ENCODE measurements around the gene JUND.

GRCh38 chr19:18290302-18291018, 9.0 kb upstream of the JUND start:
- no peak for TF ChIP-seq HDAC6 (IDR thresholded peaks at IDR 0.05; ENCODE audit: low read depth, low read length)
- no peak for TF ChIP-seq RNF2 (IDR thresholded peaks at IDR 0.05; ENCODE audit: borderline replicate concordance, low read depth, low read length, missing control alignments, poor library complexity, severe bottlenecking)
- no peak for TF ChIP-seq POLR2A (IDR thresholded peaks at IDR 0.05; ENCODE audit: control extremely low read depth in 1 of 2, low read depth in 2 of 2, low read length in 2 of 2)
- no peak for TF ChIP-seq EZH2 (IDR thresholded peaks at IDR 0.05; ENCODE audit: low read depth, low read length, severe bottlenecking)
- no peak for TF ChIP-seq GTF2F1 (IDR thresholded peaks at IDR 0.05; ENCODE audit: borderline replicate concordance, low read depth, low read length)
- no peak for TF ChIP-seq CHD2 (IDR thresholded peaks at IDR 0.05; ENCODE audit: low read length)
- no peak for TF ChIP-seq SIRT6 (IDR thresholded peaks at IDR 0.05; ENCODE audit: low read length)
- TF ChIP-seq RFX5 (IDR thresholded peaks at IDR 0.05; ENCODE audit: borderline replicate concordance, low read depth, low read length), result no peak
- no peak for TF ChIP-seq CTCF (IDR thresholded peaks at IDR 0.05; ENCODE audit: control extremely low read depth in 1 of 3, insufficient read depth in 1 of 3, low read depth in 1 of 3, low read length in 3 of 3)

Data from H1 (cell line).